ENCODE measurements around the gene MIOX.

DNA sequence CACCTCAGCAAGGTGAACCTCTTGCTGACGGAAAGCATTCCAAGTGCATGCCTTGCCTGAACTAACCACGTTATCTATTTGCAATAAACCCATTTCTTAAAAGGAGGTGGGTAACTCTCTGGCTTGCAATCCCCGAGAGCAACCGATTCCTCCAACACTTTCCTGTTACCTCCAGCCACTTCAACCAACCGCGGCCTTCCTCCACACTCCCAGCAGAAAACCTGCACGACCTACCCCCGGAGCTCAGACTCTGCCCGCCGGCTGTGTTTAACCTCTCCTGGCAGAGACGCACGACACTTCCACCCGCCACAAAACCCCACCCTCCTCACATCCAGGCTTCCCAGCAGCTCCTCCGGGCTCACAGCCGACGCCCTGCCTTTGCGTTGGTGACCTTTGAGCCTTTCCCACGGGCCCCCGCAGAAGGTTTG is 38.0 kb downstream of the MIOX start:
- TF ChIP-seq, protein P1, sequence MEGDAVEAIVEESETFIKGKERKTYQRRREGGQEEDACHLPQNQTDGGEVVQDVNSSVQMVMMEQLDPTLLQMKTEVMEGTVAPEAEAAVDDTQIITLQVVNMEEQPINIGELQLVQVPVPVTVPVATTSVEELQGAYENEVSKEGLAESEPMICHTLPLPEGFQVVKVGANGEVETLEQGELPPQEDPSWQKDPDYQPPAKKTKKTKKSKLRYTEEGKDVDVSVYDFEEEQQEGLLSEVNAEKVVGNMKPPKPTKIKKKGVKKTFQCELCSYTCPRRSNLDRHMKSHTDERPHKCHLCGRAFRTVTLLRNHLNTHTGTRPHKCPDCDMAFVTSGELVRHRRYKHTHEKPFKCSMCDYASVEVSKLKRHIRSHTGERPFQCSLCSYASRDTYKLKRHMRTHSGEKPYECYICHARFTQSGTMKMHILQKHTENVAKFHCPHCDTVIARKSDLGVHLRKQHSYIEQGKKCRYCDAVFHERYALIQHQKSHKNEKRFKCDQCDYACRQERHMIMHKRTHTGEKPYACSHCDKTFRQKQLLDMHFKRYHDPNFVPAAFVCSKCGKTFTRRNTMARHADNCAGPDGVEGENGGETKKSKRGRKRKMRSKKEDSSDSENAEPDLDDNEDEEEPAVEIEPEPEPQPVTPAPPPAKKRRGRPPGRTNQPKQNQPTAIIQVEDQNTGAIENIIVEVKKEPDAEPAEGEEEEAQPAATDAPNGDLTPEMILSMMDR (IDR thresholded peaks at IDR 0.05; ENCODE audit: extremely low read depth in 1 of 2, insufficient read depth in 1 of 2, low read depth in 1 of 2, low read length in 2 of 2): no peak
- no peak for TF ChIP-seq EZH2 (IDR thresholded peaks at IDR 0.05; ENCODE audit: borderline replicate concordance, low read depth, low read length, severe bottlenecking)
- TF ChIP-seq JUN (IDR thresholded peaks at IDR 0.05; ENCODE audit: borderline replicate concordance, insufficient read depth, insufficient read length, low read depth): no peak
- no peak for TF ChIP-seq POLR2A (IDR thresholded peaks at IDR 0.05; ENCODE audit: low read depth, low read length)
- no peak for TF ChIP-seq GATA2 (IDR thresholded peaks at IDR 0.05; ENCODE audit: insufficient read depth, insufficient read length, low read depth, low read length)
- no peak for TF ChIP-seq POLR2AphosphoS5 (IDR thresholded peaks at IDR 0.05; ENCODE audit: insufficient read depth, low read depth, low read length)
- TF ChIP-seq MYC (IDR thresholded peaks at IDR 0.05; ENCODE audit: low read depth, low read length): no peak
- TF ChIP-seq, protein P2, sequence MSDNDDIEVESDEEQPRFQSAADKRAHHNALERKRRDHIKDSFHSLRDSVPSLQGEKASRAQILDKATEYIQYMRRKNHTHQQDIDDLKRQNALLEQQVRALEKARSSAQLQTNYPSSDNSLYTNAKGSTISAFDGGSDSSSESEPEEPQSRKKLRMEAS (IDR thresholded peaks at IDR 0.05; ENCODE audit: insufficient read depth, insufficient read length): no peak
